GM21381 (cell line): ENCODE measurements around the gene ZBTB47.

Source experiments
- ATAC-seq: cut with Tn5 transposase; IDR thresholded peaks from one replicate; pipeline ENCODE4 v1.9.1; 2021; ENCODE audit warnings: mild to moderate bottlenecking, moderate library complexity; ENCODE audit not compliant: unreplicated experiment

Gene ZBTB47

GRCh38 chr3:42653560-42654330 lies at the start of gene ZBTB47:
TSS of gene ZBTB47 (plus strand) at chr3:42653697. CDS start at chr3:42658356, 4,659 bp downstream.
- ATAC-seq = no peak

- no peak for ATAC-seq
These were observed 47.8 kb upstream of the ZBTB47 start for GRCh38 chr3:42605546-42606173.

GRCh38 chr3:42608581-42608980 lies 44.9 kb upstream of the ZBTB47 start:
- ATAC-seq = no peak

- ATAC-seq = no peak
These were observed 42.5 kb upstream of the ZBTB47 start for GRCh38 chr3:42610976-42611375.

- no peak for ATAC-seq
These were observed 41.3 kb upstream of the ZBTB47 start for GRCh38 chr3:42612217-42612616.

- peak; percentile 68 for ATAC-seq
These were observed 40.6 kb upstream of the ZBTB47 start for GRCh38 chr3:42612928-42613327.

GRCh38 chr3:42613462-42613861 lies 40.0 kb upstream of the ZBTB47 start:
- ATAC-seq = no peak

- no peak for ATAC-seq
These were observed 21.9 kb upstream of the ZBTB47 start for GRCh38 chr3:42631620-42632019.

GRCh38 chr3:42632146-42632545 lies 21.4 kb upstream of the ZBTB47 start:
- ATAC-seq = no peak

GRCh38 chr3:42633544-42633943 lies 20.0 kb upstream of the ZBTB47 start:
- no peak for ATAC-seq

GRCh38 chr3:42635111-42635510 lies 18.4 kb upstream of the ZBTB47 start:
- no peak for ATAC-seq

- no peak for ATAC-seq
These were observed 16.5 kb upstream of the ZBTB47 start for GRCh38 chr3:42637001-42637400.

GRCh38 chr3:42638339-42638842 lies 15.1 kb upstream of the ZBTB47 start:
- no peak for ATAC-seq

- no peak for ATAC-seq
These were observed 14.3 kb upstream of the ZBTB47 start for GRCh38 chr3:42639192-42639591.

GRCh38 chr3:42640129-42640528 lies 13.4 kb upstream of the ZBTB47 start:
- no peak for ATAC-seq

GRCh38 chr3:42640771-42641370 lies 12.6 kb upstream of the ZBTB47 start:
- no peak for ATAC-seq

GRCh38 chr3:42647821-42648459 lies 5.6 kb upstream of the ZBTB47 start:
- ATAC-seq = no peak

GRCh38 chr3:42649006-42649405 lies 4.5 kb upstream of the ZBTB47 start:
- no peak for ATAC-seq

GRCh38 chr3:42649783-42650182 lies 3.7 kb upstream of the ZBTB47 start:
- no peak for ATAC-seq

- no peak for ATAC-seq
These were observed 2.0 kb upstream of the ZBTB47 start for GRCh38 chr3:42651248-42652091.

- ATAC-seq = peak; percentile 4
These were observed 1.3 kb upstream of the ZBTB47 start for GRCh38 chr3:42652251-42652610.
